ENCODE measurements around the gene TIGD6.

DNA sequence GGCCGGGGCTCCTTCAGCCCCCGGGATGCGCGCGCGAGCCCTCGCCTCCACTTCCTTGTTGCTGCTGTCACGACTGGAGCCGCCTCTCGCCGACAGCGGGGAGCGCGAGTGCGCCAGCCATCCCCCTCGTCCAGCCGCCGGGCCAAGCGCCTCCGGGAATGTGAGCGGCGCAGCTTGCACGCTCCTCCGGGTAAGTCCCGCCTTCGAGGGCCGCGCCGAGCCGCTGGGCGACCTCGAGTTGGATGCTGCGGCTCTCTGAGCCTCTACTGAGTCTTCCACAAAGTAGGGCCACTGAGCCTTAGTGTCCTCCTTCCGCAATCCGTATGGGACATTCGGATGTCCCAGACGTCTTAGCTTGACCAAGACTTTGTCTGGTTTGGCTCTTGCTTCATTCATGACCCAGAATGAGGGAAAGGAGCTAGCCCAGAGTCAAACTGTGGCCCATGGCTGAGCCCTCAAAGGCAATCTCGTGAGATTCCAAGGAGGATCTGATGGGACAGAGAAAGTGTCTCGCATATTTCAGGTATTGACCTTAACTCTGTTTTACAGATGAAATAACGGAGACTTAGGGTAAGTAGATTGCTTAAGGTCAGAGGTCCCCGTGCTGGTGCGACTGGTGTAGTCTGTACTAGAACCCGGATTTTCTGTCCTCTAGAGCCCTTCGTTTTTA is 671 bp upstream of the TIGD6 start:
- TF ChIP-seq, protein P1, sequence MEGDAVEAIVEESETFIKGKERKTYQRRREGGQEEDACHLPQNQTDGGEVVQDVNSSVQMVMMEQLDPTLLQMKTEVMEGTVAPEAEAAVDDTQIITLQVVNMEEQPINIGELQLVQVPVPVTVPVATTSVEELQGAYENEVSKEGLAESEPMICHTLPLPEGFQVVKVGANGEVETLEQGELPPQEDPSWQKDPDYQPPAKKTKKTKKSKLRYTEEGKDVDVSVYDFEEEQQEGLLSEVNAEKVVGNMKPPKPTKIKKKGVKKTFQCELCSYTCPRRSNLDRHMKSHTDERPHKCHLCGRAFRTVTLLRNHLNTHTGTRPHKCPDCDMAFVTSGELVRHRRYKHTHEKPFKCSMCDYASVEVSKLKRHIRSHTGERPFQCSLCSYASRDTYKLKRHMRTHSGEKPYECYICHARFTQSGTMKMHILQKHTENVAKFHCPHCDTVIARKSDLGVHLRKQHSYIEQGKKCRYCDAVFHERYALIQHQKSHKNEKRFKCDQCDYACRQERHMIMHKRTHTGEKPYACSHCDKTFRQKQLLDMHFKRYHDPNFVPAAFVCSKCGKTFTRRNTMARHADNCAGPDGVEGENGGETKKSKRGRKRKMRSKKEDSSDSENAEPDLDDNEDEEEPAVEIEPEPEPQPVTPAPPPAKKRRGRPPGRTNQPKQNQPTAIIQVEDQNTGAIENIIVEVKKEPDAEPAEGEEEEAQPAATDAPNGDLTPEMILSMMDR (IDR thresholded peaks at IDR 0.05; ENCODE audit: insufficient read depth, low read length, poor library complexity, severe bottlenecking): no peak
- no peak for TF ChIP-seq EZH2phosphoT487 (conservative IDR thresholded peaks at IDR 0.05; ENCODE audit: low read length)
